Activated CD8-positive, alpha-beta memory T cell treated with anti-CD3 and anti-CD28 coated beads for 1 hour (primary cell): Measurements from ENCODE around the gene COQ8A.
"Not testable (repeated sequence)": the region's sequence is repeated elsewhere in the genome, so short reads cannot be mapped to it uniquely, and the experiment has no call there.

Experiments used
- DNase-seq, 2 donors: peaks; one replicate each; pipeline ENCODE4 v3.0.0-alpha.2; 2020; ENCODE audit warnings: low read depth in 1 of 2; ENCODE audit errors: extremely low read depth in 1 of 2

Gene COQ8A

DNA sequence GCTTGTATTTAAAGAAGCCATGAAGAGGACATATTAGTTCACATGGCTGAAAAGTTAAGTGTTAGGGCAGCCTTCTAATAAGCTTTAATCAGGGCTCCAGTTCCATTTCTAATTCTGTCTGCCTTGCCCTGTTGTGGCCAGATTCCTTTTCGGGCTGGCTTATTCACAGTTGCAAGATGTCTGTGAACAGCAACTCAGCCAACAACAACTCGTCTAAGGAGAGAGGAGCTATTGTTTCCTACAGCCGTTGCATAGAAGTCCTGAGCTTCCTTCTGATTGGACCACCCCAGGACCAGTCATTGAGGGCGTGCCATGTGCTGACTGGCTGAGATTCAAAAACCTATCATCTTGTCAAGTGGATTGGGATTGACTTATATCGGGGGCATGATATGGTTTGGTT, 18.6 kb upstream of the COQ8A start:
- no peak for DNase-seq

DNA sequence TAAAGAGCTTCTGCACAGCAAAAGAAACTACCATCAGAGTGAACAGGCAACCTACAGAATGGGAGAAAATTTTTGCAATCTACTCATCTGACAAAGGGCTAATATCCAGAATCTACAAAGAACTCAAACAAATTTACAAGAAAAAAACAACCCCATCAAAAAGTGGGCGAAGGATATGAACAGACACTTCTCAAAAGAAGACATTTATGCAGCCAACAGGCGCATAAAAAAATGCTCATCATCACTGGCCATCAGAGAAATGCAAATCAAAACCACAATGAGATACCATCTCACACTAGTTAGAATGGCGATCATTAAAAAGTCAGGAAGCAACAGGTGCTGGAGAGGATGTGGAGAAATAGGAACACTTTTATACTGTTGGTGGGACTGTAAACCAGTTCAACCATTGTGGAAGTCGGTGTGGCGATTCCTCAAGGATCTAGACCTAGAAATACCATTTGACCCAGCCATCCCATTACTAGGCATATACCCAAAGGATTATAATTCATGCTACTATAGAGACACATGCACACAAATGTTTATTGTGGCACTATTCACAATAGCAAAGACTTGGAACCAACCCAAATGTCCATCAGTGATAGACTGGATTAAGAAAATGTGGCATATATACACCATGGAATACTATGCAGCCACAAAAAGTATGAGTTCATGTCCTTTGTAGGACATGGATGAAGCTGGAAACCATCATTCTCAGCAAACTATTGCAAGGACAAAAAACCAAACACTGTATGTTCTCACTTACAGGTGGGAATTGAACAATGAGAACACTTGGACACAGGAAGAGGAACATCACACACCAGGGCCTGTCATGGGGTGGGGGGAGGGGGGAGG, 10.6 kb upstream of the COQ8A start:
- DNase-seq: not testable (repeated sequence)

DNA sequence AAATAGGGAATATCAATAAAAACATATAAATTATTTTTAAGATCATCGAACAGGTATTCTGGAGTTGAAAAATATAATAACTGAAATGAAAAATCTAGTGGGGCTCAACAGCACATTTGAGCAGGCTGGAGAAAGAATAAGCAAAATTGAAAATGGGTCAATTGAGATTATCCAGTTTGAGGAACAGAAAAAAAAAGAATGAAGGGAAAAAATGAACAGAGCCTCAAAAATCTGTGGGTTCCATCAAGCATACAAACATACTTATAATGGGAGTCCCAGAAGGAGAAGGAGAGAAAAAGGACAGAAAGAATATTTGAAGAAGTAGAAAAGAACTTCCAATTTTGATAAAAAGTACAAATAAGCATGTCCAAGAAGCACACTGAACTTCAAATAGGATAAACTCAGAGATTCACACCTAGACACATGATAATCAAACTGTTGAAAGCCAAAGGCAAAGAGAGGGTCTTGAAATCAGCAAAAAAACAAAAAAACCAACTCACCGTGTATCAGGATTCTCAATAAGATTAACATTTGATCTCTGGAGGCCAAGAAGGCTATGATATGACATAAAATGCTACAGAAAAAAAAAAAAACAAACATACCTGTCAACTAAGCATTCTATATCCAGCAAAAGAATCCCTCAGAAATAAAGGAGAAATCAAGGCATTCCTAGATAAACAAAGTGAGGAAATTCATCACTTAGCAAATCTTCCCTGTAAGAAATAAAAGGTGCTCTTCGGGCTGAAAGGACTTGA, 5.4 kb upstream of the COQ8A start:
- no peak for DNase-seq

DNA sequence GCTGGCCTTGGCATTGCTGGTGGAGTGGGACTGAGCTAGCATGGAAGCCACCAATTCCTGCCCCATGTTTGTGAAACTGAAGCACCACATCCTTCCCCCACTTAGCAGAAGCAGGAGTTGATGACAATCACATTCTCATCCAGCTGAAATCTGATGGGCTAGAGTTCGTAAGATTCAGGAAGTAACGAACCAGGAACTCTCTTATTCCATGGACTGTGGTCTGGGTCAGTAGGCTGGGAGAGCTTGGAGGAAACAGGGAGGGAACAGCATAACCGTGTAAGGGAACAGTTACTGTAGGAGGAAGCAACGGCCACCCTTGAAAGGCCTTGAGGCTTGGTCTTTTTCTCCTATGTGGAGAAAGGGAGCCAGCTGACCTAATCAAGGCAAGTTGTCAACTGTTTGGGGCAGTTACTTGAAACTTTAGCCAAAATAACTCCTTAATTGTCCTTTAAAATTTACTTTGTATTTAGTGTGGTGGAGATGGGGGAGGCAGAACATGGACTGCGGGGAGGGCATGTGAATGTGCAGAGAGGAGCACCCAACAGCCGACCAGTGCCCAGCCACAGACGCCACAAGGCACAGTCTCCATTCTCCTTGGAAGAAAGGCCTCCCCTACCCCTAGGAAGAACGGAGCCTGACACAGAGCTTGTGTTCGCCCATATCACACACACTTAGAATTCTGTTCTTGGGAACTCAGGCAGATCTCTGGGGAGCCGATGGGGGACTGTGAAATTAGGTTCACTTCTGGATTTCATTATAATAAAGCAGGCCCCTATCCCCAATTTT, 2.0 kb upstream of the COQ8A start:
- no peak for DNase-seq

DNA sequence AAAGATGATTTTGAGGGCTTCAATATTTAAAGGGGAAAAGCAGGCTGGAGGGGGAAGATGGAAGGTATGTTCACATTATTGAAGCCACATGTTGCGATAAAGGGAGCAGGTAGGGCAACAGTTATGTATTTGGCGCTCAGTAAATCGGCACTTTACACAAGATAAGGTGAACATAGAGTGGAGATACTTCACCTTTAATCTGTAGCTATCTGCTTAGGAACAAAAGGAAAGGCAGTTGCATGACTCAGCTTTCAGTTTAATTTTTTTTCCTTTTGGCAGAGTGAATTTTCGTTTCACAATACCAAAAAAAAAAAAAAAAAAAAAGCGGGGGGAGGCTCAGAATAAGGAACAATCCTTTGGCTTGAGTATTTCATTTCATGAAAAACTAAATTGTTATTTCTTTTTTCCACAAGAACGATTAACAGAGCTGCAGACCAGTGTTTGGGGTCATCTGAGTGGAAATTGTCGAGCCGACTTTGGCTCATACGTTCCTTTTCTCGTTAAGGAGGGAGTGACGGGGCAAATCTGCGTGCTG, 1.1 kb upstream of the COQ8A start:
- no peak for DNase-seq

DNA sequence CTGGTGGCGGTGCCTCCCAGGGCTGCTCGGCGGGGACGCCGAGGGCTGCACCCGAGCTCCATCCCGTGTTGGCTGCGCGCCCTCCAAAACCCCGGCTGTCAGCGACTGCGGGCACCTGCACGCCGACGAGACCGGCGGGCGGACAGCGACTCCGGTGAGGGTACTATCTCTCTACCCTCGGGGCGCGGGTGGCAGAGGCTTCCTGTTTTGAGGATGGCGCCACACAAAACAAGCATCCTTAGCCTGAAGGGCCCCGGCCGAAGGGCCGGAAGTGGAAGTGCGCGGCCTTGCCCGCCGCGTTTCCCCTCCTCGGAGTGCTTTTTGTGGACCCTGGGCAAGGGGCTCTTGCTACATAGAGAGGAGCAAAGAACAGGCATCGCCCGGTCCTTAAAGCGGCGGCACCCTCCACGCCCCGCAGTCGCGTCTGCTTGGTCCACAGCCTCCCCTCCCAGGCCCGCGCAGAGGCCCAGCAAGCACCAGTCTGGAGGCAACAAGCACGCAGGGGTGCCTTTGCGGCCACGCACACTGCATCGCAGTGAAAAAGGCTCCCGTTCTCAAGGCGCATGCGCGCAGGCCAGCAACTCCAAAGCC, 561 bp upstream of the COQ8A start:
- peak; percentile 35 to 46 for DNase-seq

DNA sequence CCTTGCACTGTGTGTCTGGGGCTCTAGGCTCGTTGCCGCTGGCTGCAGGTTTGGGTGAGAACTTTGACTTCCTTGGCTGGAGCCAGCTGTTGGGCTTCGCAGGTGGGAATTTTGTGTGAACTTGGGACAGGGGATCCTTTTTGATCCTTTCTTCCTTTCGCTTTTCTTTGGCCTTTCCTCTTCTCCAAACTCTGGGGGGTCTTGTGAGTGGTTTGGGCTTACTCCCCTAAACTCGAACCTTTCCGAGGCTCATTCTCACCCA, 643 bp downstream of the COQ8A start:
- no peak for DNase-seq

DNA sequence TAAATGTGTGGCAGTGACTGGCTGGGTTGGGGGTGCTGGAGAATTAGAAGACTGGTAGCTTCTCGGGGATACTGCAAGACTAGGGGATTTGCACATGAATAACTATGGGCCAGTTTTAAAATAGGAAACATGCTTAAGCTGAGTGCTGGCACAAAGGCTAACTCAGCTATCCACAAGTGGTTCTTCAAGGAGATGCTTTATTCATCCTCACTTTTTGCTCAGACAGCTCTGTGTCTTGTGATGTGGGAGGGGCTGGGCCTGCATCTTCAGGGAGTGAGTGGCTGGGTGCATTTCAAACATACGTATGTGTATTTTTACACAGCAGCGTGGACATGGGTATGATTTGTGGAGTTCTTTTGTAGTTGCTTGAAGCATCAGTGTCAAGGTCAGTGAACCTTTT, 2.3 kb downstream of the COQ8A start:
- DNase-seq: no peak

DNA sequence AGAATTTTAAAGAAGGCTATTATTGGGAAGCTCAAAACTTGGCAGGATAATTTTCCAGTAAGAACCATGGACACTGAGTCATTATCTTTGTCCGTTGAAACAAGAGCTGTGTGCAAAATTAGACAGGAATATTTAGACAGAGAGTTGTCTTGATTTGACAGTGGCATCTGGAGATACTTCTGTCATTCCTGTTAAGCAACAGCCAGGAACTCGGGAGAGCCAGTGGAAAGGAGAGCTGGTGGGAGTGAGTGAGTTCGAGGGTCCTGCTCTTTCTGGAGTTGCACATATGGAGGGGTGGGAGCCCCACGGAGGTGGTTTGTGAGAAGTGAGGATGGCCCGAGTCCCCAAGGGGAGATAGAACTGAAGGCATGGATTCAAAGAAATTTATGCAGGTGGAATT, 3.1 kb downstream of the COQ8A start:
- no peak for DNase-seq

DNA sequence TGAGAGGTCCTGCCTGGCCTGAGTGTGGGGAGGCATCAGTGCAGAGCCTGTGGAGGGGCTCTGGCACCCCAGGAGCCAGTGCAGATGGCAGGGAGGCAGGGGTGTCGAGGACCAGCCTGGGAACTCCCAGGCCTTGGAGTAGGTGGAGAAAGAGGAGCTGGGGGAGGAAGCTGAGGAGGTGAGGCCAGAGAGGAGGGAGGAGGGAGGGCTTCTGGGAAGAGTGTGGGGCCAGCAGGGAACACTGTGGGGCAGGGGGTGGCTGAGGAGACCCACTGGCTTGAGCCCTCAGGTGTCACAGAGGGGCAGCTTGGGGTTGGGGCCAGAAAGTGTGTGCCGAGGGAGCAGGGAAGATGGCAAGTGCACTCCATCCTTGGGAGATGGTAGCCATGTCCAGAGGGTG, 3.8 kb downstream of the COQ8A start:
- DNase-seq: no peak

DNA sequence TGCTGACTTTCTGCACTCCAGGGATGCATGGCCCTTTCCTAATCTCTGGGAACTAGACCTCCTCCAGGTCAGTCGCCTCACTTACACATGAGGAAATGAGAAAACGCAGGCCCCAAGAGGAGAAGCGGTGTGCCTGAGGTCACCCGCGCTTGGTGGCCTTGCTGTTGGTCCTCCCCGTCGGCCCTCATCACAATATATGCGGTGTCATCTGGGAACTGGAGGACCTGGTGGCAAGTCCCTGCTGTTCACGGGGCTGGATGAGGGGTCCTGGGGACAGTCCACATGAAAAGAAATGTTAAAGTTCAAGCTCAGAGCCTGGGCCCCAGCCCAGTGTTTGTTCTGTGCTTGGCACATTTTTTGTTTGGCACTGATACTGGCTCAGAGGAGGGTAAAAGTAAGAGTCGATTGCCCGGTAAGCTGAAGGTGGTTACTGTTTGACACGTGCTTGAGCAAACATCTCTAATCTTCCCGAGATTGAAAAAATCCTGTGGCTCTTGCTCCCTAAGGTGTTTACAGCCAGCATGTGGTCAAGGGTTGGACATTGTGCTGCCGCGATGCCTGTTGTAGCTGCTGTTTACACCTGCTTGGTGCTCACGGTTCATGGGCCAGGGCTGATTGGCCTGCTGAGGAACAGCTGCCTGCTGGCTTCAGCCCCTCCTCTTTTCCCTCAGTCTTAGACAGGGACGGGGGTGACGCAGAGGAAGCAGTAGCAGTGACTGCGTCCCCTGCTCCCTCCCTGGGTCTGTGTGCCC, 5.2 kb downstream of the COQ8A start:
- DNase-seq: no peak

DNA sequence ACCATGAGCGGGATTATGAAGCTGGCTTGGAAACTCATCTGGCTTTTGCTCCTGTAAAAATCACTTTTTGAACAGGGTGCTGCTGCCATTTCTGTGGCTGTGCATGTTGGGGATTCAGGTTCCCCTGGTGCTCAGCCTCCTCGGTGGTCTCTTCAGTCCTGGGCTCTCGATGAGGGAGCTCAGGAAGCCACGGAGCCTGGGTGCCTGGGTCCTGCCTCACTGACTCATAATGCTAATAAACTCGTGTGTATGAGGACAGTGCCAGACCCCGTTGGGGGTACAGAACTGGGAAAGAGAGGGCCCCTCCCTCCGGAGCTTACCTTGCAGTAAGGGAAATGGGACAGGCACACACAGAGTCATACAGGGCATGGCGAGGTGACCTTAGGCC, 5.8 kb downstream of the COQ8A start:
- DNase-seq: no peak

DNA sequence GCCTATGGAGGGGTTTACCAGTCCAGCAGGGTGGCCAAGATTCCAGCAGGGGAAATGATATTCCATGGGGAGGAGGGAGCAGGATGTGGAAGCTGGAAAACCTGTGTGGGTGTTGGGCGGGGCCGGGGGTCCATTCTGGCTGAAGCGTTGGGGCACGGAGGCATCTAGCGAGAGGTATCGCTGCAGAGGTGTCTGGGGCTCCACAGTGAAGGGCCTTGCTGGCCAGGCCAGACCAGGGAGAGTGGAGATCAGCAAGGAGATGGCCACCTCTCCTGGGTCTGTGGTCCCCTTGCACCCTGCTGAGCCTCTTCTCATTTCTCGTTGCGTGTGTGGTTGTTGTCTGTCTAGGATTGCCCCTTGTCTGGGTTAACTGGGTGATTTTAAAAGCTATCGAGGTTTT, 6.2 kb downstream of the COQ8A start:
- no peak for DNase-seq

DNA sequence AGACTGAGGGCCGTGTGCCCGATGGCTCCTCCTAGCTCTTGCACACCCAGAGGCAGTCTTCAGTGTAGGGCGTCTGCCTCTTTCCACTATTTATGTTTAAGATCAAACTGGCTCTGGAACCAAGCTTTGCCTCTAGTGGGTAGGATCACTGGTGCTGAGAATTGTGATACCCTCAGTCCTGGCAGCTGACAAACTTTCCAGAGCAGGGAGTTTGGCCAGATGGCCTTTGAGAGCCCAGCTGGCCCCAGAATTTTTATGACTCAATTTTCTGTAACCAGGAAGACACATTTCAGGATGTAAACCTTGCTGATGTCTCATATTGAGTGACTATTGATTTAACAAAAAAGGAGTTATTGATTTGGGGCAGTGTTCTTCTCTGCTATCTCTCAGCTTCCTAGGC, 6.7 kb downstream of the COQ8A start:
- no peak for DNase-seq

DNA sequence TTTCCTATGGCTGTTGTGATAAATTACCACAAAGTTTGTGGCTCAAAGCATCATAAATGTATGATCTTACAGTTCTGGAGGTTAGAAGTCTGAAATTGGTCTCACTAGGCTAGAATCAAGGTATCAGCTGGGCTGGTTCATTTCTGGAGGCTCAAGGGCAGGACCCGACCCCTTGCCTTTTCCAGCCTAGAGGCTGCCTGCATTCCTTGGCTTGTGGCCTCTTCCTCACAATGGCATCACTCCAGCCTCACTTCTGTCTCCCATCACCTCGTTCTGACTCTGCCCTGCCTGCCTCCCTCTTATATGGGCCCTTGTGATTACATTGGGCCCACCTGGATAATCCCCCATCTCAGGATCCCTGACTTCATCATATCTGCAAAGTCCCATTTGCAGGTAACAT, 8.0 kb downstream of the COQ8A start:
- no peak for DNase-seq

DNA sequence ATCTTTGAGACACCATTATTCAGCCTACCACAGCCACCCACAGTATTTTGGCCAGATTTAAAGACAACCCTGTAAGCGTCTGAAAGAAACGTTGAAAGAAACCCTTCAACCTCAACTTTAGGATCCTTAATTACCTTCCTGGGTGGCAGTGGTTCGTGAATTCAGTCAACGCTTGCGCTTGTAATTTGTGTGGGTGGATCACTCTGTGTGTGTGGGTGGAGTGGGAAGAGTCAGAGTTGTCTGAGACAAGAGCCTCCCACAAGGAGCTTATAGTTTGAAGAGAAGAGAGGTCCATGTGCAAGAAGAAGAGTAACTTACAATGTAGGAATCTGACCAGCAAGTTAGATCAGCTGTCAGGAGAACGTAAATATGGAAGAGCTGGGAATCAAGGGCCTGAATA, 8.4 kb downstream of the COQ8A start:
- DNase-seq: no peak

DNA sequence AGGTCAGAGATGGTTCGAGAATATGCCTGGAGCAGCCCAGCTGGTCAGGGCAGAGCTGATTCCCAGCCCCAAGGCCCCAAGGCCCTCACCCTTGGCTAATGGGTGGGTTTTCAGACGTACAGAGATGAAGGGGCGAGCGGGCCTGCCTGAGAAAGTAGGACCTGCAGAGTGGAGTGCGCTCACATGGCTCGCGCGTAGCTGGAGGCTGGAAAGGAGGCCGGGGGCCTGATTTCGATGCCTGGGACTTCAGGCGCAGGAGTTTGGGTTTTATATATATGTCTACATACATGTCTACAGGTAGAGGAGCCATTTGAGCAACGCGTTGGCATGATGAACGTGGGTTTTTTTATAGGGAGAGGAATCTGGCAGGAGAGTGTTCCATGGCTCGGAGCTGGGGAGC, 8.9 kb downstream of the COQ8A start:
- DNase-seq: no peak

DNA sequence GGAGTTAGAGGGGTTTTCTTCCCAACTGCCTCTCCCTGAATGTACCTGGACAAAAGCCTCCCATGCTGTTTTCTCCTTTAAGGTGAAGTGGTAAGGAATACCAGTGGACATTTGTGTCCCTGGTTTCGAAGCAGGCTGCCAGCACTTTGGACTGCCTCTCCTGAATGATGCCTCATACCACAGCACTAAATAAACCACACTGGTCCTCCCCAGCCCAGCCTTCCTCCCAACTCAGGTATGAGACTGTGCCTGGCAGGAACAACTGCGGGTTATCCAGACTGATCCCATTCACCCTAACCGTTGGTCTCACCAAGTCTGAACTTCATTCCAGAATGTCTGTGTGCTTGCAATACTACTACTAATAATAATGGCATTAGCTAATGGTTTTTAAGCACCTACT, 9.3 kb downstream of the COQ8A start:
- no peak for DNase-seq

DNA sequence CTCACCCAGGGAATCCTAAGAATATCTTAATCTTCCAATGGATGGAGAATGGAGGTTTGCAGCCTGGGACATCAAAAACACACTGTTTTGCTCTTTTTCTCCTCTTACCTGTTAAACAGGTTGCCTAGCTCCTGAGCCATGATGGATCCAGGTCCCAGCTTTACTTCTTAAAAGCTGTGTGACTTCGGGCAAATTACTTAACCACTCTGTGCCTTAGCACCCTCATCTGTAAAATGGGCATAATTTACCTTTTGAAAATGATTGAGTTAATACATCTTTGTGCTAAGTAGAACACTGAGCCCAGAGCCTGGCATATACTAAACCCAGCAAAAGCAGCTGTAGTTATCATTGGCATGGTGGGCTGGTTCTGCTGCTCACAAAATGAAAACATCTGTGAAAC, 10.2 kb downstream of the COQ8A start:
- no peak for DNase-seq

DNA sequence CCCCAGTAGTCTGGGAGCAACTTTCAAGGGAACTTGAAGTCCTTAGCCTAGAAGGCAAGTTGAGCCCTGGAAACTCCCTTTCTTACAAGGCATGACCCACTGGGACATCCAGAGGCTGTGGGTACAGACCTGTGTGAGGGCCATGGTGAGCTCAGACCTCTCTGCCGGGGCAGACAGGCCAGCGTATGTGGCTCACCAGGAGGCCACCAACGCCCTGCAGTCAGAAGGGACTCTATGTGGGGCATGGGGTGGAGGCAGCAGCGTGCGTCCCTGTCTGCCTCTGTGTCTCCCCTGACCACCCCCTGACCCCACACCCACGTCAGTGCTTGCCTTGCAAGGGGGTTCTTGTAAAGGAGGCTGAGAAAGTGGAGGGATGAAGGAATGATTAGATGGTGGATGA, 10.8 kb downstream of the COQ8A start:
- no peak for DNase-seq
